ENCODE measurements around the gene TENM3.

Gene TENM3

DNA sequence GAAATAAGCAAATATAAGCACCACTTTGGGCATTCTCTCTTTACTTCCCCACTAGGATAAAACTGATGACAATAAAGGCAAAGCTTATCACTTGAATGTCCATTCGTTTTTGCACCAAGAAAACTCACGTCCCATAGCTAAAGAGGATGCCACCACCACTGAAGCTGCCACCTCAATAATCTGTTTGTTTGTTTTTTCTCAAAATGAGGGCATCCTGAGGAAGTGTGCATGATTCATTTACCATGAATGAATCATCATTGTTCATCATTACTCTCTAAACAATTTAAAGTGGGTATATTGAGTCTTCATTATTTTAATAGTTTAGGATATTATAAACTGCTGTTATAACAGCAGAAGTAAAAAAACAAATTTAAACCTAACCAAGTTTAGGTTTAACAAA lies 505.7 kb downstream of the TENM3 start:
- Histone ChIP-seq H3K27ac (ENCODE audit: low read depth, low read length) (no peak overlapping the region), H3K27me3 (ENCODE audit: low read length) (no peaks in the 10 kb centered on the region), H3K4me2 (ENCODE audit: low read depth, low read length, poor library complexity, severe bottlenecking) (no peak overlapping the region), H4K20me1 (ENCODE audit: low read depth, low read length) (no peaks in the 10 kb centered on the region), H3K9me2 (replicated peaks; ENCODE audit: insufficient read depth, low read length) (no peaks in the 10 kb centered on the region), H3K79me2 (ENCODE audit: insufficient read depth, low read length) (no peaks in the 10 kb centered on the region), H2AFZ (ENCODE audit: low read depth, low read length, severe bottlenecking) (no peak overlapping the region), H3K36me3 (ENCODE audit: low read length) (no peaks in the 10 kb centered on the region), H3K4me3 (ENCODE audit: insufficient read depth, low read length, poor library complexity, severe bottlenecking) (no peak overlapping the region), H3K9ac (ENCODE audit: low read length) (no peak overlapping the region), H3F3A (ENCODE audit: insufficient read depth) (no peaks in the 10 kb centered on the region), H3K9me3 (ENCODE audit: insufficient read depth, low read length) (peaks cover 7% of the 10 kb centered on the region; the same call in 1 of the 2 replicates)
- no peak for TF ChIP-seq EZH2phosphoT487 (conservative IDR thresholded peaks at IDR 0.05; ENCODE audit: low read length)
- TF ChIP-seq, protein P1, sequence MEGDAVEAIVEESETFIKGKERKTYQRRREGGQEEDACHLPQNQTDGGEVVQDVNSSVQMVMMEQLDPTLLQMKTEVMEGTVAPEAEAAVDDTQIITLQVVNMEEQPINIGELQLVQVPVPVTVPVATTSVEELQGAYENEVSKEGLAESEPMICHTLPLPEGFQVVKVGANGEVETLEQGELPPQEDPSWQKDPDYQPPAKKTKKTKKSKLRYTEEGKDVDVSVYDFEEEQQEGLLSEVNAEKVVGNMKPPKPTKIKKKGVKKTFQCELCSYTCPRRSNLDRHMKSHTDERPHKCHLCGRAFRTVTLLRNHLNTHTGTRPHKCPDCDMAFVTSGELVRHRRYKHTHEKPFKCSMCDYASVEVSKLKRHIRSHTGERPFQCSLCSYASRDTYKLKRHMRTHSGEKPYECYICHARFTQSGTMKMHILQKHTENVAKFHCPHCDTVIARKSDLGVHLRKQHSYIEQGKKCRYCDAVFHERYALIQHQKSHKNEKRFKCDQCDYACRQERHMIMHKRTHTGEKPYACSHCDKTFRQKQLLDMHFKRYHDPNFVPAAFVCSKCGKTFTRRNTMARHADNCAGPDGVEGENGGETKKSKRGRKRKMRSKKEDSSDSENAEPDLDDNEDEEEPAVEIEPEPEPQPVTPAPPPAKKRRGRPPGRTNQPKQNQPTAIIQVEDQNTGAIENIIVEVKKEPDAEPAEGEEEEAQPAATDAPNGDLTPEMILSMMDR (IDR thresholded peaks at IDR 0.05; ENCODE audit: insufficient read depth, low read length, poor library complexity, severe bottlenecking): no peak

DNA sequence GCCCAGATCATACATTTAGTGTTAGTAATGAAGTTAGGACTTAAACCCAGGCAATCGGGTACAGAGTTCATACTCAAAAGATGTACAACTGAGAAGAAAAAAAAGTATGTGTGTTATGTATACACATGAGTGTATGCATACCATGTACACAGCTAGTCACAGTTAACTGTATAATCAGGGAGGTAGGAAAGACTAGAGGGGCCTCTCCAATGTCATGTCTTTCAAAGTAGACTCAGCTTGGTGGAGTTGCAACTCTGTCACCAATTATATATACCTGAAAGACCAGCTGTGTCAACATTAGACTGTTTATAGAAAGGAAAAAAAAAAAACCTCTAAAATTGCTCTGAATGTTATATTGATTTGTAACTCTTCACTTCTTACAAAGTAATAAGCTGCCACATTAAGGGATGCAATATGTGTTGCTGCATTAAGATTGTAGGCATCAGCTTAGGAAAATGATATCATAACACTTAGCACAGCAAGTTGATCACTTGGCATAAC lies 506.5 kb downstream of the TENM3 start:
- H3F3A ChIP-seq (ENCODE audit: insufficient read depth): no peaks in the 10 kb centered on the region
- TF ChIP-seq EZH2phosphoT487 (conservative IDR thresholded peaks at IDR 0.05; ENCODE audit: low read length): no peak
- TF ChIP-seq, protein P1 (IDR thresholded peaks at IDR 0.05; ENCODE audit: insufficient read depth, low read length, poor library complexity, severe bottlenecking): no peak
- no peaks in the 10 kb centered on the region for H4K20me1 ChIP-seq (ENCODE audit: low read depth, low read length)
- H3K79me2 ChIP-seq (ENCODE audit: insufficient read depth, low read length): no peaks in the 10 kb centered on the region
- H3K27ac ChIP-seq (ENCODE audit: low read depth, low read length): no peak overlapping the region
- H3K27me3 ChIP-seq (ENCODE audit: low read length): no peaks in the 10 kb centered on the region
- no peaks in the 10 kb centered on the region for H3K9me2 ChIP-seq (replicated peaks; ENCODE audit: insufficient read depth, low read length)
- H3K4me3 ChIP-seq (ENCODE audit: insufficient read depth, low read length, poor library complexity, severe bottlenecking): no peak overlapping the region
- H3K36me3 ChIP-seq (ENCODE audit: low read length): no peaks in the 10 kb centered on the region
- no peak overlapping the region for H2AFZ ChIP-seq (ENCODE audit: low read depth, low read length, severe bottlenecking)
- H3K9me3 ChIP-seq (ENCODE audit: insufficient read depth, low read length): peaks cover 7% of the 10 kb centered on the region; the same call in 1 of the 2 replicates
- H3K9ac ChIP-seq (ENCODE audit: low read length): no peak overlapping the region
- H3K4me2 ChIP-seq (ENCODE audit: low read depth, low read length, poor library complexity, severe bottlenecking): no peak overlapping the region

DNA sequence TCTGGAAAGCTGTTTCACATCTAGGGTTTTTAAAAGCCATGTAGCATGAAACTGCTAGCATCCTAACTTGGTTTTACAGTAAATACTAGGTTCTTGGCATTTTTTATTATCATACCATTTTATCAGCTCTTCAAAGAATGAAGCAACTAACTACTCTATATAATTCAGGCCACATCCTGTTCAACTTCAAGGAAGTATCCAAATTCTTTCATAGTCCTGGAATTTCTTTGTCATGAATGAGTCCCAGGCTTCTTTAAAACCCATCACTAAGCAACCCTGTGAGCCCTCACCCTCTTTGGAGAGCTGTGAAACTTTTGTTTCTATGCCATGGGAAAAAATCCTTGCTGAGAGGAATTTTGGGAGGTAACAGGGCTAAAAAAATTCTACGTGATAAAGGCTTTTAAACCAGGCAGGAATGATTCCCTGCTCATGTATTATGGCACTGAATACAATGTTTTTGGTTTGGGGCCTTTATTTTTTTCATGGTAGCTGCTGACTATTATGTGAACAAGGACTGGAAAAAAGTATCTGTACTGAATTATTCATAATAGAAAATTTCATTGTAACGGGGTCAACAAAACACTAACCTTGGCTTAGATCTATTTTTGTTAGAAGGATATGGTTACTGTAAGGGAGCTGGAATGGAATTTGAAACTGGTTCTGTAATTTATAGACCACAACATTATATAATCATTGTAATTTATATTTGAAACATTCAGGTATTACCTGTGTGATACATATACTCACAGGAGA lies 509.1 kb downstream of the TENM3 start:
- H3K9me3 ChIP-seq (ENCODE audit: insufficient read depth, low read length): no peaks in the 10 kb centered on the region
- no peaks in the 10 kb centered on the region for H4K20me1 ChIP-seq (ENCODE audit: low read depth, low read length)
- no peak overlapping the region for H3K27ac ChIP-seq (ENCODE audit: low read depth, low read length)
- no peak for TF ChIP-seq EZH2phosphoT487 (conservative IDR thresholded peaks at IDR 0.05; ENCODE audit: low read length)
- TF ChIP-seq, protein P1 (IDR thresholded peaks at IDR 0.05; ENCODE audit: insufficient read depth, low read length, poor library complexity, severe bottlenecking): no peak
- H3K4me2 ChIP-seq (ENCODE audit: low read depth, low read length, poor library complexity, severe bottlenecking): no peak overlapping the region
- H3K4me3 ChIP-seq (ENCODE audit: insufficient read depth, low read length, poor library complexity, severe bottlenecking): no peak overlapping the region
- H3K27me3 ChIP-seq (ENCODE audit: low read length): 0 out of 2 replicates have a peak, but pooled peaks cover 3% of the 10 kb centered on the region
- H2AFZ ChIP-seq (ENCODE audit: low read depth, low read length, severe bottlenecking): no peak overlapping the region
- no peaks in the 10 kb centered on the region for H3K9me2 ChIP-seq (replicated peaks; ENCODE audit: insufficient read depth, low read length)
- no peak overlapping the region for H3K9ac ChIP-seq (ENCODE audit: low read length)
- H3K36me3 ChIP-seq (ENCODE audit: low read length): no peaks in the 10 kb centered on the region
- H3K79me2 ChIP-seq (ENCODE audit: insufficient read depth, low read length): no peaks in the 10 kb centered on the region
- no peaks in the 10 kb centered on the region for H3F3A ChIP-seq (ENCODE audit: insufficient read depth)
